Muscle layer of colon (tissue), 2 donors: ENCODE results near the gene NISCH.

Experiments
- H3K27ac ChIP-seq: one replicate; pipeline ENCODE4 v1.7.0; 2013; ENCODE audit warnings: low read depth, mild to moderate bottlenecking, low read length, moderate library complexity
- H3K27me3 ChIP-seq, 2 donors: one replicate each; pipeline ENCODE4 v1.7.0; 2013; ENCODE audit warnings: low read length in 2 of 2, mild to moderate bottlenecking in 2 of 2; ENCODE audit not compliant: insufficient read depth in 2 of 2, control insufficient read depth in 1 of 2
- H3K36me3 ChIP-seq: one replicate; pipeline ENCODE4 v1.7.0; 2013; ENCODE audit warnings: mild to moderate bottlenecking, low read length; ENCODE audit not compliant: insufficient read depth
- H3K4me1 ChIP-seq: one replicate; pipeline ENCODE4 v1.7.0; 2013; ENCODE audit warnings: mild to moderate bottlenecking, low read length; ENCODE audit not compliant: insufficient read depth
- H3K4me3 ChIP-seq, 2 donors: one replicate each; pipeline ENCODE4 v1.7.0; 2013; ENCODE audit warnings: low read length in 2 of 2, low read depth in 1 of 2, mild to moderate bottlenecking in 1 of 2, moderate library complexity in 1 of 2
- H3K9ac ChIP-seq: one replicate; pipeline ENCODE4 v1.7.0; 2013; ENCODE audit warnings: low read length
- H3K9me3 ChIP-seq: one replicate; pipeline ENCODE4 v1.7.0; 2013; ENCODE audit warnings: mild to moderate bottlenecking, low read length
- donor health status: abdominal sarcoma.
- donor health status: Adenocarcinoma of cecum.

The NISCH gene

DNA sequence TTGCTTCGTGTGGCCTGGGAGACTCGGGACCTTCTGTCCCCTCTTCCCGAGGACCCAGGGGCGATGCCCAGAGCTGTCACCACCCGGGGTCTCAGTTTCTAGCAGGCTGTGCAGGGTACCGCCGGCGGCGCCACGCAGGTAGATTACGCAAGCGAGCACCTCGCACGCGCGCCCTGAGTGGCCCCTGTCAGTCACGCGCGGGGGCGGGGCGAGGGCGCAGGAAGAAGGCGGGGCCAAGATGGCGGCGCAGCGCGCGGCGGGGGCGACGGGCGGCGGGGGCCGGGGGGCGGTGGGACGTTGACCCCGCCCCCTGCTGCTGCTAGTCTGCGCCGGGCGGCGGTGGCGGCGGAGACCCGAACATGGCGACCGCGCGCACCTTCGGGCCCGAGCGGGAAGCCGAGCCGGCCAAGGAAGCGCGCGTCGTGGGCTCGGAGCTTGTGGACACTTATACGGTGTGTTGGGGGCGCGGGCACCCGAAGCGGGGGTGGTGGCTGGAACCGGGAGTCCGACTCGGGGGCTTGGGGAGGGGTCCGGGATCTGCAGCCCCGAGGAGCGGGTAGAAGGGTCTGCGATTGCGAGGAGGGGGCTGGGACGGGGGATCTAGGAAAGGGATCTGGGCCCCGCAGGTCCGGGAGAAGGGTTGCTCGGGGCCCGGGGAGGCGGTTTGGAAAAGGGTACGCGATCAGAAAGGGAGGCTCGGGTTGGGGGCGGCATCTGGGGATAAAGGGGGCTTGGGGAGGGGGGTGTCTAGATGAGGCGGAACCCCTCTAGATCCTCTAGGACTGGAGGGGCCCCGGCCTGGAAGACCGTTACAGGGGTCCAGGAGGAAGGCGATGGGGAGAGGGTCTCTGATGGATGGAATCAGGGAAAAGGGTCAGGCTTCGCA lies at the start of gene NISCH:
Gene NISCH, plus strand, starts transcription at position 322 of the 886 bp plus-strand sequence. Its CDS starts 38 bp downstream, at position 360.
- H3K4me3 ChIP-seq, result peak within 1 kb of the TSS; percentile 87 to 90
- no peaks in the 10 kb centered on the region for H3K27me3 ChIP-seq
- peak within 1 kb of the TSS; percentile 97 for H3K27ac ChIP-seq
- peaks cover 19% of the 10 kb centered on the region for H3K36me3 ChIP-seq
- peaks cover 24% of the 10 kb centered on the region for H3K4me1 ChIP-seq
- no peaks in the 10 kb centered on the region for H3K9me3 ChIP-seq
- H3K9ac ChIP-seq, result peak within 1 kb of the TSS; percentile 96

DNA sequence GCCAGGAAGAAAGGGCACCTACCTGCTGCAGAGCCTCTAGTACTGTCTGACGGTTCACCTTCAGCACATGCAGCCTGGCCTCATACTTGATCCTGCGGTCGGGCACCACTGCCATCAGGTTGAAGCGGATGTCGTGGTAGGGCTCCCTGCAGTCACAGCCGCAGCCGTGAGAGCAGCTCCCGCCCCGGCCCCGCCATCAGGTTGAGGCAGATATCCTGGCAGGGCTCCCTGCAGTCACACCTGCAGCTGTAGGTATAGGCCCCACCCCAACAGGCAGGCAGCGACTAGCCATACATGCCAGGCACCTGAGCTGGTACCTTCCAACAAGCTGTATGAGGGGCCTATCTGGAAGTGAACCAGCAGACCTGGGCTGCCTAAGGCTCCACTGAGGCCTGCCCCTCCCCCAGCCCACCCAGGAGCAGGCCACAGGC lies 49.2 kb upstream of the NISCH start:
- no peak overlapping the region for H3K27ac ChIP-seq
- no peak overlapping the region for H3K9ac ChIP-seq
- H3K36me3 ChIP-seq, result peaks cover 74% of the 10 kb centered on the region
- H3K9me3 ChIP-seq, result no peaks in the 10 kb centered on the region
- H3K4me3 ChIP-seq, result no peak overlapping the region
- peaks cover 21% of the 10 kb centered on the region for H3K4me1 ChIP-seq
- no peaks in the 10 kb centered on the region for H3K27me3 ChIP-seq

DNA sequence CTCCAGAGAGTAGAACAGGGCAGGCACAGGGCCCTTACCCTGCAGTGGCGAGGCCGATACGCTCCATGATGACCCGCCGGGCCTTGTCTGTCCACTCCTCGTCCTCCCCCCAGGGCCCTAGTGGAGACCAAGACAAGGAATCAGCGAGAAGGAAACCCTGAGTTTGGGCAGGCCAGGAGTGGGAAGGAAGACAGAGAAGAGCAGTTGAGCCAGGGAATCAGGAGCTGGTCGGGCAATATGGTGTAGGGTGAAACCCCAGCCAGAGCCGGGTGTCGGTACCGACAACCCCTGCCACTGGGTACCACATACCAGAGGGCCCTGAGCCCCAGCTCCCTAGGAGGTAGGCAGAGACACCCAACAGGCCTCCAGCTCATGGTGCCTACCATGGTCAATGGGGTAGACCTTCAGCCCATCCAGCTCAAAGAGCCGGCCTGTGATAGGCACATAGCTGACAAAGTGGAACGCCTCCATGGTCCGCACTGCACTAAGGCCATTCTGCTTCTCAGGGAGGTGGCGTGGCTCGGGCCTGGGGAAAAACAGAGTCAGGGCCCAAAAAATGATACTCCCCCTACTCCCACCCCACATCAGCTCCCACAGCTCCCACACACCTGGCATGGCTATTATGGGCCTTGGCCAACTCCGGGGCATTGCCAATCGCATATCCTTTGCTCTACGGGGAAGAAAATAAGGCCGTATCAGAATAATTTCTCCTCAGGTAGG lies 48.5 kb upstream of the NISCH start:
- Histone ChIP-seq H3K27me3 (no peaks in the 10 kb centered on the region), H3K9ac (no peak overlapping the region), H3K9me3 (no peaks in the 10 kb centered on the region), H3K4me1 (peaks cover 28% of the 10 kb centered on the region), H3K4me3 (no peak overlapping the region), H3K36me3 (peaks cover 70% of the 10 kb centered on the region), H3K27ac (no peak overlapping the region)

DNA sequence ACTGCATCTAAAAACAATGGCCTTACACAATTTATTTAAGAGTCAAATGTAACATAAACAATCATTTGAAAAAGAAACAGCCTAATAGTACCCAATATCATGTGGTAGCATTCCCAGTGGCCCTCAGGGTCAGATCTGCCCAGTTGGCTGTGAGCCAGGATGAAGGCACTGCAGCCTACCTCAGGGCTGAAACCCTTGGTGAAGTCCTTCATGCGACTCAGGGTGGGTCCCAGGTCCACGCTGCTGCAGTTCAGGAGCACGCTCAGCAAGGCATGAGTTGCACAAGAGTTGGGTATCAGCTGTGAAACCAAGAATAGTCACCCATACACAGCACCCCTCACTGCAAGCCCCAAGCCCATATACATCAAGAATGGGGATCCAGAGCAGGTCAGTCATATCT lies 47.6 kb upstream of the NISCH start:
- Histone ChIP-seq H3K4me3 (no peak overlapping the region), H3K4me1 (peaks cover 36% of the 10 kb centered on the region), H3K27ac (no peak overlapping the region), H3K9me3 (no peaks in the 10 kb centered on the region), H3K36me3 (peaks cover 61% of the 10 kb centered on the region), H3K9ac (no peak overlapping the region), H3K27me3 (no peaks in the 10 kb centered on the region)

DNA sequence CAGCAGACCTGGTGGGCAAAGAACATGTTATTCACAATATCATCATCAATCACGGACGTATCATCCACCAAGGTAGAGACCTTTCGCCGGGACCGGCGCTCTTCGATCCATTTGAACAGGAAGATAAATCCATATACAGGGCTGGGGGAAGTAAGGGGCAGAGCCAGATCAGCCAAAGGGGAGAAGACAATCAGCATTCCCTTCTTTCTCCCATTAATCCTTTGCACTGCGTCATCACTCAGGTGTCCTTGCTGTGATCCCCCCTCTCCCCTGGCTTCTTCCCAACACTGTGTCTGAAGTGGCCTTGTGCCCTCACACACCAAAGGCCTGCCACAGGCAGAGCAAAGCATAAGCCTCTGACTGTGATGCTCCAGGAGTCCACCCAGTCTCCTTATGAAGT lies 46.9 kb upstream of the NISCH start:
- no peak overlapping the region for H3K27ac ChIP-seq

DNA sequence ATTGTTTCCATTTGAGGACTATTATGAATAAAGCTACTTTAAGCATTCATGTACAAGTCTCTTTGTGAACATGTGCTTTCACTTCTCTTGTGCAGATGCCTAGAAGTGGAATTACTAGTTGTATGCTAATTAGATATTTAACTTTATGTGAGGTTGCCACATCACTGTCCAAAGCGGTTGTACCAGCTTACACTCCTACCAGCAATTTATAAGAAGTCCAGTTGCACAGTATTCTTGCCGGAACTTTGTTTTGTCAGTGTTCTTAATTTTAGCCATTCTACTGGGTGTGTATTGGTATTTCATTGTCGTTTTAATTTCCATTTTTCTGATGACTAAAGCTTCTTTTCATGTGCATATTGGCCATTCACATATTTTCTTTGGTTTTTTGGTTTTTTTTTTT lies 39.6 kb upstream of the NISCH start:
- H3K4me3 ChIP-seq, result no peak overlapping the region
- H3K9ac ChIP-seq, result no peak overlapping the region
- no peaks in the 10 kb centered on the region for H3K27me3 ChIP-seq
- no peaks in the 10 kb centered on the region for H3K9me3 ChIP-seq
- H3K4me1 ChIP-seq, result peaks cover 22% of the 10 kb centered on the region
- H3K27ac ChIP-seq, result no peak overlapping the region
- peaks cover 7% of the 10 kb centered on the region for H3K36me3 ChIP-seq

More for the DNA sequence above, 46.9 kb upstream of the NISCH start:
- Histone ChIP-seq H3K4me1 (peaks cover 40% of the 10 kb centered on the region), H3K9me3 (no peaks in the 10 kb centered on the region), H3K4me3 (peak overlapping the region in 1 of 2 donors; percentile 84), H3K27me3 (no peaks in the 10 kb centered on the region), H3K9ac (peak overlapping the region; percentile 94), H3K36me3 (peaks cover 54% of the 10 kb centered on the region)

DNA sequence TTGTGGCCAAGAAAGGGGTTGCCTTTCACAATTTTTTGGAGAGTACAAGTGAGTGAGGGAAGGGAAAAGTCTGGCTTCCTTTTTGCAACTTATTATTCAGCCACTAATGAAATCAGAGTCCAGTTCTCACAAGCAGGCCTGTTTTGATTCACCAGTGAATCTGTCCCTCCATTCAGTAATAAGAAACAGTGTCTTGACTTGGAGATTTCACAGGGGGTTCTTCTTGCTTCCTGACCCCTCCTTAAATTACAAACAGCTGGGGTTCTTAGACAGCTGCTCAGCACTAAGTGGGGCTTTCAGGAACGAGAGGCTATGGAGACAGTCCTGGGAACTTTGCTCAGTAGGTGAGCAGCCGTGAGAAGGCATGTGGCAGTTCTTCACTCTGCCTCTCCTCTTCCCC lies 35.0 kb upstream of the NISCH start:
- Histone ChIP-seq H3K9ac (no peak overlapping the region), H3K9me3 (no peaks in the 10 kb centered on the region), H3K4me3 (no peak overlapping the region), H3K27me3 (no peaks in the 10 kb centered on the region), H3K36me3 (peaks cover 6% of the 10 kb centered on the region), H3K4me1 (no peaks in the 10 kb centered on the region), H3K27ac (no peak overlapping the region)

DNA sequence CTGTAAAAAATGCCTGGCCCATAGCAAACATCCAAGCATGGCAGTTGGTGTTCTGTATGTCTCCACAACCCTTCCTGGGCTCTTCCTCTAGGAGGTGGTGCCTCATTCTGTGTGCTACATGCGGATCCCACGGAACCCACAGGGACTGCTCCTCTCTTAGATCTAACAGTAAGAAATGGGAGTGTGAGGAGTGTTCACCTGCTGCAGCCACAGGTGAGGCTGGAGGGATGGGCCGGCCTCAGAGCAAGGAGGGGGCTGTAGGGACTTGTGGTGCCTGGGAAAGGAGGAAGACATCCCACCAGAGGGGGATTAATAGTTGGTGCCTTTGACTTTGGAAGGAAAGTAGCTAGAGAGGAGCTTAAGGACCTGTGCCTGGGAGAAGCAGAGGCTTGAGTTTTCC lies 32.7 kb upstream of the NISCH start:
- no peak overlapping the region for H3K4me3 ChIP-seq
- H3K27me3 ChIP-seq, result no peaks in the 10 kb centered on the region
- H3K9ac ChIP-seq, result no peak overlapping the region
- H3K36me3 ChIP-seq, result no peaks in the 10 kb centered on the region
- no peaks in the 10 kb centered on the region for H3K9me3 ChIP-seq
- no peaks in the 10 kb centered on the region for H3K4me1 ChIP-seq
- H3K27ac ChIP-seq, result no peak overlapping the region

DNA sequence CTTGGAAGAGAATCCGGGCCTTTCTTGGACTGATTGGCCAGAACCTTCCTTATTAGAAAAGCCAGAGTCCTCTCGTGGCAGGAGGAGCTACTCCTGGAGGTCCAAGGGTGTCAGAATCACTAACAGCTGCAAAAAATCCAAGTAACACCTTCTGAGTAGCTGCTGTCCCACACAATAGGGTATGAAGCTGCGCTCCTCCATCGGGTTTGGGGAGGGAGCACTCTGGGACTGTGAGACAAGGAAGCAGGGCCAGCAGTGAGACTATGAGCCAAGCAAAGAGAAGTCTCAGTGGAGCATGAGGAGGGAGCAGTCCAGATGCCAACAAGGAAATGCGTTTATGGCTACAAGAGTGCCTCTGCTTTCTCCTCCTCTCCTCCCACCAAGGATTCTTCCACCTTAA lies 32.2 kb upstream of the NISCH start:
- no peak overlapping the region for H3K27ac ChIP-seq
- H3K9ac ChIP-seq, result no peak overlapping the region
- no peaks in the 10 kb centered on the region for H3K36me3 ChIP-seq
- no peak overlapping the region for H3K4me3 ChIP-seq
- H3K27me3 ChIP-seq, result no peaks in the 10 kb centered on the region
- H3K9me3 ChIP-seq, result no peaks in the 10 kb centered on the region
- no peaks in the 10 kb centered on the region for H3K4me1 ChIP-seq

DNA sequence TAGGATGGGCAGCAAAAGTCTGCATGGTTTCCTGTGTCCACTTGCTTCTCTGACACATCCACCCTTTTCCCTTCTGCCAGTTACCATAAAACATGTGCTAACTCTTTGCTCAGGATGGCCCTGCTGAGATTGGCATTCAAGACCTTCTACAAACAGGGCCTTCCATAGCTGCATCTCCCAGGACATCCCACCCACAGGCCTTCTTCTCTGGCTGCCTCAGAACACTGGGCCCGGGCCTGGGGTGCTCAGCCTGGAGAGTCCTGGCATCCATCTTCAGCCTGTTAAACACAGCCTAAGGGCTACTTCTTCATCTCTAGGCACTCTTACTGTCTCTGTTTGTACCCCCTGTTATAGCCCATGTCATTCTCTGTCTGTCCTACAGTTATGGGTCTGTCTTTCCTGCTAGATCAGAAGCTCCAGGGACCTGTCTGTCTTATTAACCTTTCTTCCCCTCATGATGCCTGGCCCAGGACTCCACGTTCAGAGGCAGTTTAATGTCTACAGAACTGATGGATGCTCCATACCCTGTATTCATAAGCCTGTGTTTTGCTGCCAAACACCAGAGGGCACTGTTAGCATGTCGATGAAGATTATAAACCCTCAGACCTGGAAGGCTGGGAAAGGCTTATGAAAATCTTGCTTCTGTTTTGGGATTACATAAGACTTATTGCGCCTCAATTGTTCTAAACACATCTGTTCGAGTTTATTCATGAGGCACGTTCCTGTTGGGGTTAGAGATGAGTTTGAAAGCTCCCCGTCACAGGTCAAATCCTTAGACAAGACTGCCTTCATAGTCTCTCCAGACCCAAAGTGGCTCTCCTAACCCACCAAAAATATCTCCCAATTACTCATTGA lies 27.0 kb upstream of the NISCH start:
- Histone ChIP-seq H3K9ac (no peak overlapping the region), H3K9me3 (no peaks in the 10 kb centered on the region), H3K27me3 (no peaks in the 10 kb centered on the region), H3K27ac (no peak overlapping the region), H3K36me3 (no peaks in the 10 kb centered on the region), H3K4me3 (no peak overlapping the region), H3K4me1 (no peaks in the 10 kb centered on the region)

DNA sequence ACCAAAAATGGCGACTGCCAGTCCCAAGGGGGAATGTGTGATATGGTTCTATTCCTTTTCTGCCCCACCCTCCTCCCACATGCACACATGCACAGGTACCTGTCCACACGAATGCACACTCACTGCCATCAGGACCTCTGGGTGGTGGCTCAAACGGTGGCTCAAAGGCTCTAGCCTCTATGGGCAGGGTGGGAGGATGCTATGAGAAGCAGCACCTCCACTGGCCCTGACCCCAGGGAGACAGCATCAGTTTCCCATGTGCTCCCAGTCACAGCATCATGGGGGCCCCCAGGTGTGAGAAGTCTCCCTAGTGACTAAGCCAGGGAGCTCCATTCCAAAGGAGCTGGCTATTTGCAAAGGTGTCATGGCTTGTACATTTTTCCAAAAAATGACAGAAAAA lies 26.4 kb upstream of the NISCH start:
- no peaks in the 10 kb centered on the region for H3K4me1 ChIP-seq
- H3K27me3 ChIP-seq, result no peaks in the 10 kb centered on the region
- no peak overlapping the region for H3K9ac ChIP-seq
- H3K36me3 ChIP-seq, result no peaks in the 10 kb centered on the region
- H3K27ac ChIP-seq, result no peak overlapping the region
- H3K4me3 ChIP-seq, result no peak overlapping the region
- no peaks in the 10 kb centered on the region for H3K9me3 ChIP-seq
